NCI-H2171 (cell line): ENCODE results near the gene OR6F1.
"Not testable (repeated sequence)": the region's sequence is repeated elsewhere in the genome, so short reads cannot be mapped to it uniquely, and the experiment has no call there.

Experiments used
- DNase-seq: peaks from one replicate; lab custom pipeline; 2025; lab: John Stamatoyannopoulos, UW

OR6F1 gene

DNA sequence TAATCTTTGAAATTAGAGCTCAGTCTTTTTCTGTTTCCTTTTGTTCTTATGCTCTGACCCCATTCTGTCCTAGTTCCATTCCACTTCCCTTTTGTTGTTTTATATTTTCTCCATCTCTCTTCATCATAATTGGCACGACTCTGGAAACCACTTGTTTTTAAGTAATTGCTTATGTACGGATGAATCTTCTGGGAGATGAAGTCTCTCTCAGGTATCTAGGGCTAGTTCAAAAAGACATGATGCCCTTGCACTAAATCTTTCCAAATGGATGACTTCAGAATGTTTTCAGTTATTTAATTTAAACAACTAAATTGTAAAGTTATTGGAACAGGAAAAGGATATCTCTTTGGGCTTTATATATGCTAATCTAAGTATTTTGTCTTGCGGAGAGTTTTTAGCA is at the start of gene OR6F1:
Gene OR6F1, minus strand, starts transcription at position 101 of the 400 bp plus-strand sequence. CDS start 3,891 bp downstream, outside the sequence.
- no peak for DNase-seq

DNA sequence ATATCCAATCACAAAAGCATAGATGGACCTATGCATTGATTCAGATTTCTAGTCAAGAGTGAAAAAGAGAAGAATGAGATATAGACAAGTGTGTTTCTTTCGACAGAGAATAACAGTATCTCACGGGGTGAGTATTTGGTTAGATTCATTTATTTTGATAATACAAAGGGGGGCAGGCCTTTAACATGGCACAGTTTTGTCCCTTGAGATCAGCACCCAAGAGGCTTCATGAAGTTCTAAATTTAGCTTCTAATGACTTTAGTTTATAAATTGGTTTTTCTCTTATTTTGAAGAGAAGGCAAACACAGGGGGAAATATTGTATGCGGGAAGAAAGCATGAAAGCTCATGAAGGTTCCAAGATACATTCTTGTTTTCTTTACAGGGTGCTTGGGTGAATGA is 44.0 kb upstream of the OR6F1 start, which contains the start of gene OR1C1:
Gene OR1C1, minus strand, starts transcription at position 101 of the 400 bp plus-strand sequence. CDS start 2,150 bp downstream, outside the sequence.
- no peak for DNase-seq

DNA sequence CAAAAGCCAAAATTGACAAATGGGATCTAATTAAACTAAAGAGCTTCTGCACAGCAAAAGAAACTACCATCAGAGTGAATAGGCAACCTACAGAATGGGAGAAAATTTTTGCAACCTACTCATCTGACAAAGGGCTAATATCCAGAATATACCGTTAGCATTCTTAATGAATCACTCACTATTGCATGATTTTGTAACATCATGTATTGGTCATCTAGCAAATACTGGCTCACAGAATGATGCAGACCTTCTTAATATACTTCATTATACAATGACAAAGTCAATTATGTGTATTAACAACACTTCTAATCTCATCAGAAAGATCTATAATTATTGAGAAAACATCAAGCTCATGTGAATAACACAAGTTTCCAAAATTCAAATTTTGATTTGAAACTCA is 37.9 kb upstream of the OR6F1 start:
- DNase-seq, result not testable (repeated sequence)

DNA sequence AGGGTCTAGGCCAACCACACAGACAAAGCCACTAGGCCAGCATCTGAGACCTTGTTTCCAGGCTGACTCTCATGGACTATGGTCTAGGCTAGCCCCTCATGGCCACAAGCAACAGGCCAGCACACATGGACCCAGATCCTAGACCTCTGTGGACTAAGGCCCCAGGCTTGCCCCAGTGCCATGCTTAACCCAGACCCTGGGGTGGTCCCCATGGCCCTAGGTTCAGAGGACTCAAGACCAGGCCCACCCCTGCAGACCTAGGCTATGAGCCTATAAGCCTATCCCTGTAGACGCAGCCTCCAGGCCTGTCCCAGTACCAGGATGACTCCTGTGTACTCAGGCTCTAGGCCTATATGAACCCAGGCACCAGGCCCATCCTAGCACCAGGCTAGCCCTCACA is 33.4 kb upstream of the OR6F1 start:
- no peak for DNase-seq

DNA sequence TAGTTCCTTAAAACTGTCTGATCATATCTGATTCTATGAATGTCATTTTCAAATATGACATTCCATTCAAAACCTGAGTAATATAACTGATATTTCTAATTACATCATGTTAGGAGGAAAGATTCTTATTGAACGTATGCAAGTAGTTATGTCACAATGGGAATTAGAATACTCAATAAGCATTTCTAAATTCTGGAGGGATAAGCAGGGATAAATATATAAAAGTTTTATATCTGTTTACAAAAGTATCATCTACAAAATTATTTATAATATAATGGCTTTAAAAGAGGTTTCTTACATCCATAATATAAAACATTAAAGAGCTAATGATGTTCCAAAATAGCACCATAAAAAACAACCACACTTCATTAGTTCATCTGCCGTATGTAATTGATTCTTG is 31.6 kb upstream of the OR6F1 start, which contains the start of gene OR14A2:
Gene OR14A2, minus strand, starts transcription at position 101 of the 400 bp plus-strand sequence.
- DNase-seq, result no peak

DNA sequence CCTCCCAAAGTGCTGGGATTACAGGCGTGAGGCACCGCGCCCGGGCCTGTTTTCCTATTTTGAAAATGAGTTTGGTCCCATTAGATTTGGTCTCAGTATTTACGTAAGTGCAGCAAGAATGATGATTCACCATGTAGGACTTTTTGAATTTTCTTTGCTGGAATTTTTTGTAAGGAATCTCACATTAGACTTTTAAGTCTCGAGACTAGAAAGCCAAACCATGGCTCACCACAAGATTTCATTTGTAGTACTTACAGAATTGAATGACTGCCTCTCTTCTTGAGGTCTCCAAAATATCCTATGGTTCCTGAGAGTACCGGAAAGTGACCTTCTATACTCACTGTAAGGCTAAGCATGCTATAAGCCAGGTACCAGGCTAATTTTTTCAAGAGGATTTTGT is 31.2 kb upstream of the OR6F1 start:
- DNase-seq, result no peak

DNA sequence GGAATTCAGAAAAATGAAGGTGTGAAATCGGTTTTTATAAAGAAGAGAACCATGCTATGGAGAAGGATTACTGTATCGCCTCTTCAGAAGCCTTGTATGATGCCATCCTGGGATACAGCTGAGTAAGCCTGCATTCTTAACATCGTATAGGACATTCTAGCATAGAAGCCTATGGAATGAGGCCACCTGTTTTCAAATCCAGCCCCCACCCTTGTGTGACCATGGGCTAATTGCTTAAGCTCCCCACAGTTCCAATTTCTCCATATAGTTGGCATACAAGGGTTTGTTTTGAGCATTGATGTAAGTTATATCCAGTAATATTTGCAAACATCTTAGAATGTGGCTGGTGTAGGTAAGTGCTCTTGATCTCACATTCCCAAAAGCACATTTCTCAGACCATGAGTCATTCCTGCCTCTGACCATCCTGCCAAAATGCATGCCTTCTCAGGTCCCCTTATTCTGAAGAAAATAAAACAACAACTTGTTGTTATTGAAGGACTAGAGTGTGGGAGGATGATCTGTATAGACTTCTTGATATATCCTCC is 30.0 kb upstream of the OR6F1 start:
- no peak for DNase-seq

DNA sequence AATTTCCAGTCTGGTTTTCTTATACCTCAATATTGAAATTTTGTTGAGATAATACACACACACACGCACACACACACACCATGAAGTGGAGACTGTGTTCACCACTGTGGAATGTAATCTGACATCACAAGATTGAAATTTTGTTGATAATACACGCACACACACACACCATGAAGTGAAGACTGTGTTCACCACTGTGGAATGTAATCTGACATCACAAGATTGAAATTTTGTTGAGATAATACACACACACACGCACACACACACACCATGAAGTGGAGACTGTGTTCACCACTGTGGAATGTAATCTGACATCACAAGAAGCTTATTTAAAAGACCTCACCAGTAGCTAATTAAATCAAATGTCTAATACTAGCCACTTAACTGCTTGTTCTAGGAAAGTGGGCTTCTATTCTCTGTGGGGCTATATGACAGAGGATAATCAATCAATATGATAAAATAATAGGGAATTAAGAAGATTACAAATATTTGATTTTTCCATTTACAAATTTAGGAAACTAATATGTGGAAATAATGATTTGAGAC is 25.8 kb upstream of the OR6F1 start:
- DNase-seq, result not testable (repeated sequence)

DNA sequence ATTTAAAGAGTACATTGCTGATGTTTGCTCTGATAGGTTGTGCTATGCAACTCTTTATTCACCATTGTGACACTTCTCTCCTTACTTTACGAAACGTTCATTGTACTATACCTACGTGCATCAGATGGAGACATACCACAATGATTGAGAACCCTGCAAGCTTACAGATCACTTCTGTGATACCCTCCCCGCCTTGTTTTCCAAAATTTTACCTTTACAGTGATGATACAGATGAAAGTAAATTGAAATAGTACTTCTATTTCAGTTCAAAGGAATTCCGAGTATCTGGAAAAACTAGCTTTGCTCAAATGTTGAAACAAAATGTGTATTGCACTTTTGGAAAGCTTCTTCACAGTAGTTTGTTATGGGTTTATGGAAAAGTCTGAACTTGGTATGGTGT is 25.3 kb upstream of the OR6F1 start:
- DNase-seq, result no peak

DNA sequence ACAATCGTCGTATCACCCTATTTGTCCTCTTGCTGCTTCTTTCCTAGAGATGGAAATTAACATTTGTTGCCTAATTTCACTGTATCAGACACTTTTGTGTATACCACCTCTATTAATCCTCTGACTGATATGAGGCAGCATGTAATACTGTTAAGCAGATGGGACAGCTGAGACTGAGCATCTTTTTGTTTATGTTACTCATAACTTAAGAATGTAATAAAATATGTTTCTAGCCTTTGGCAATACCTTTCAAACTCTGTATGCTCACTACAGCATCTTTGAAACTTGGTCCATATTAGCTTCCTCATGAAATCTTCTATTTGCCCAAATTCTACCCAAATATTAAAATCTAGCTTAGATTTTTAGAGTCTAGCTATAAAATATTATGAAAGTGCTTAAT is 24.3 kb upstream of the OR6F1 start:
- DNase-seq, result no peak

DNA sequence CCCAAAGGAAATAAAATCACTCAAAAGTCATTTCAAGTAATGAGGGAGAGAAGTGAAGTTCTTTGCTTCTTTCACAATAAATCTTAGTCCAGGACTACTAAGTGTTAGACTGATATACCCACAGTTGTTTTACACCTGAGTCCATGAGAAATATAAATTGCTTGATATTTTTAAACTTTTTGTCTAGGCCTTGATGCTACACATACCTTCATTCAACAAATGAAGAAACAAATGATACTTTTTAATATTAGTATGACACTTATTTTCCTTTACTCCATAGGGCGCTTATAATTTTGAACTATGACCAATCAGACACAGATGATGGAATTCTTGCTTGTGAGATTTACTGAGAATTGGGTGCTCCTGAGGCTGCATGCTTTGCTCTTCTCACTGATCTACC is 21.9 kb upstream of the OR6F1 start, which contains the start of gene OR14K1:
Gene OR14K1, plus strand, starts transcription at position 301 of the 400 bp plus-strand sequence. Its CDS starts 0 bp downstream, at position 301.
- no peak for DNase-seq

DNA sequence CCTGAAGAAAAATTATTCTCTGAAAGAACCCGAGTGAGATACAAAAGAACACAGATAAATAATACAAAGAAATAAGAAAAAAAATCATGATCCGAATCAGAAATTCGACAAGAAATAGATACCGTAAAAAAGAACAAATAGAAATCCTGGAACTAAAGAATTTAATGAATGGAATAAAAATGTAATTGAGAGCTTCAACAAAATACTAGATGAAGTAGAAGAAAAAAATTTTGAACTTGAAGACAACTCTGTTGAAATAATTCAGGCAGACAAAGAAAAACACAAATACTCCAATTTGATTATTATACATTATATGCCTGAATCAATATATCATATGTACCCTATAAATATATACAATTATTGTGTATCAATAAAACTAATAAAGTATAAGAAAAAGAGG is 4.8 kb upstream of the OR6F1 start:
- no peak for DNase-seq

DNA sequence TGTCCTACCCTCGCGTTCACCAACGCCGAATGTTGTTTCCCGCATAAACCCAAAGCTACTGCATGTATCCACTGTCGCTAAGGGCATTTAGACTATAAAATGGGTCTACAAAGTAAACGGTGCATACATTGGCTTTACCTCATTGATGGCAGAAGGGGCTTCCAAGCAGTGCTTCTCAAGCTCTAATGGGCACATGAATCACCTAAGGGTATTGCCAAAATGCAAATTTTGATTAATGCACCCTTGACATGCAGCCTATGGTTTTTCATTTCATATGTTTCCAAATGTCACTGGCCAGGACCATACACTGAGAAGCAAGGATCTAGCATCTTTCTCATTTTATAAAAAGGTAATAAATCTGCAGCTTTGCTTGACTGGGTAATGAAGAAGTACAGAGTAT is 2.7 kb downstream of the OR6F1 start:
- DNase-seq, result no peak

DNA sequence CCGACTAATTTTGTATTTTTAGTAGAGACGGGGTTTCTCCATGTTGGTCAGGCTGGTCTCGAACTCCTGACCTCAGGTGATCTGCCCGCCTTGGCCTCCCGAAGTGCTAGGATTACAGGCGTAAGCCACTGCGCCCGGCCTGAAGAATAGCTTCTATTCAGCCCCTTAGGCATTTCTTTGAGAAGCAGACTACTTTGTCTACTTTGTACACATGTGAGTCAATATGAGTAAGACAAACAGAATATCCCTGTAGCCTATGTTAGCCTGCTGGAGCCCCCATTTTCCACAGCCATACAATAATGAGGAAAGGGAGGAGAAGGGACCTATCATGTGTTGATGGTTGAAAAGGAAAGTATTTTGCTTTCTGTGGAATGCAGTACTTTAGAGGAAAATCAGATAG is 5.8 kb downstream of the OR6F1 start:
- not testable (repeated sequence) for DNase-seq

DNA sequence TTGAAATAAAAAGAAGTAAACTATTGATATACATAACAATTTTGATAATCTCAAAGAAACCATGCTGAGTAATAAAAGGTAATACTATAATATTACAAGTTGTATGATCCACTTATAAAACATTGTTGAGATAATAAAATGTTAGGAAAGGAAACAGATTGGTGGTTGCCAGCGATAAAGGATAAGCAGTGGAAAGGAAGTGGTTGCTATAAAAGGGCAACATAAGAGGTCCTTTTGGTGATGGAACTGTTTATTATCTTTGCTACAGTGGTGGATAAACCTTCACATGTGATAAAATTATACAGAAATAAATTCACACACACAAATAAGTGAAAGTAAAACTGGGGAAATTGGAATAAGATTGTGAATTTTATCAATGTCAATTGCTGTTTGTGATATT is 15.1 kb downstream of the OR6F1 start:
- no peak for DNase-seq

DNA sequence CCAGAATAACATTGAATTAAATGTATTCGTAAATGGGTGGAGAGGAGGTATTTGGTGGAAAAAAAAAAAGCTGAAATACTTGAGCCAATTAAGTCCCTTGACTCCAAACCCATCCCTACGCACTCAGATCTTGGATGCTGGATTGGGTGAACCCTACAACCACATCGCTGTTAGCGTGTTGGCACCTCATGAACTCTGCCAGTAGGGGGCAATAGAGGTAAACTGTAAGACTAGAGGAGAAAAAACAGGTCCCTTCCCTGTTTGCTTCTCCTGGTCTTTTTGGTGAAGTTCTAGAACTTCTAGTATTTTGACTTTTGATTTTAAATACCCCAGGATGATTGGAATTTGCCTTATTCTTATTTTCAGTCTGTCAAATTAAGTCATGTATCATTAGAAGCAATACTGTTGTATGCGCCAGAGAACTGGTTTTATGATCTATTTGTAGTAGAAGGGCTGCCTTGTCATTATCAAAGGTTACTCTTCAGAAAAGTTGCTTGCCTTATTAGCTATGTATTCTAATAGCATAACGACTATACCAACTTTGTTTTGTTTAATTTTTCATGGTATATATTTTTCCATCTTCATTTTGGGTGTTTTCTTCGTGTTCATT is 35.1 kb downstream of the OR6F1 start:
- DNase-seq, result no peak

DNA sequence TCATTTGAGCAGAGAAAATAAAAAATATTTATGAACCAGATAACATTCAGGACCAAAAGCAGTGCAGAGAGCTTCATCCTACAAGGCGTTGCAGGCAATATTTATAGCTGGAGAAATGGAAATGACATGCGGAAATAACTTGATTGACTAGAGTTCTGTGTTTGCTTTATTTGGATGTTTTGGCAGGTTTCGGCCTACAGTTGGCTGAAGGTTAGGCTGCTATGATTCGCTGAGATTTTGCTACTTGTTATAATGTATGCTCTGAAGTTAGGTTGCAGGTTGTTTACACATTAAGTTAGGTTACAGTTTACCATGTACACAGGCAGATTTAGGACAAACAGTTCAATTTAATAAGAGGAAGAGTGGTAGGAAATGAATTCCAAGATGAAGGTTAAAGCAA is 36.3 kb downstream of the OR6F1 start:
- DNase-seq, result no peak

DNA sequence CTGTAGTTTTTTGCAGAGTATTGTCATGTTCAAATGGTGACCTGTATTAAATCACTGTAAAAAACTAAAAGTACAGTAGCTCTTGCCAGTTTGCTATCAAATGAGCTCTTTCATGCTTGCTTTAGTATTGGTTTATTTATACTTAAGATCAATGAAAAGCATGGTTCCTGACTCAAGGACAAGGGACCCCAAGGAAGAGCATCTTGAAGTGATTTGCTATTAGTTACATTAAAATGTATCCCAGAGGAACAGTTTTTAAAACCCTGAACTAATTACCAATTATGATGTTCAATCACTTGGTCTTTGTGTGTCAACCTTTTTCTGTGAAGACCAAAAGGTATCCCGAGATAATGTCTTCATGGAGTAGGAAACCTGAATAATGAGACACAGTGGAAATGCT is 36.8 kb downstream of the OR6F1 start, which contains the start of gene OR13G1:
Gene OR13G1, minus strand, starts transcription at position 101 of the 400 bp plus-strand sequence. CDS start 6,698 bp downstream, outside the sequence.
- no peak for DNase-seq

DNA sequence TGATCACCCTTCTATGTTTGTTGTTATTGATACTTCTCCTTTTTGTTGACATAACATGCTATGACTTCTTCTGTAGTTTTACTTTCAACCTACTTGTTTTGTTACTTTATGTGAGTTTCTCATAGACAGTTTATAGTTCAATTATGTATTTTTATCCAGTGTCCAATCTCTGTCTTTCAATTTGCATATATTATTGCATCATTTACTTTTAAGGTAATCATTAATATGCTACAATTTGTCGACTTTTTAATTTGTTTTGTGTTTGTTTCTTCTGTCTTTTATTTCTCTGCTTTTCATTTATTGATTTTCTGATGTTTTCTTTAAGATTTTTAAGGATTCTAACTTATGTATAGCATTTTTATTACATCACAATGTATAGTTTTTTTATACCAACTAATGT is 47.2 kb downstream of the OR6F1 start:
- DNase-seq, result no peak
